B cell (primary cell): ENCODE data around the gene LSS.

Source experiments
- EZH2 ChIP-seq: IDR thresholded peaks from 2 replicates; pipeline ENCODE4 v1.6.1; 2012; ENCODE audit warnings: borderline replicate concordance, low read depth, mild to moderate bottlenecking, moderate library complexity, low read length; ENCODE audit not compliant: insufficient read depth, poor library complexity, severe bottlenecking
- TF ChIP-seq, protein P1 (sequence below): fragments of 200-600 bp; IDR thresholded peaks from one replicate; pipeline ENCODE4 v1.8.0; 2022; ENCODE audit warnings: antibody characterized with exemption, mild to moderate bottlenecking

DNA sequence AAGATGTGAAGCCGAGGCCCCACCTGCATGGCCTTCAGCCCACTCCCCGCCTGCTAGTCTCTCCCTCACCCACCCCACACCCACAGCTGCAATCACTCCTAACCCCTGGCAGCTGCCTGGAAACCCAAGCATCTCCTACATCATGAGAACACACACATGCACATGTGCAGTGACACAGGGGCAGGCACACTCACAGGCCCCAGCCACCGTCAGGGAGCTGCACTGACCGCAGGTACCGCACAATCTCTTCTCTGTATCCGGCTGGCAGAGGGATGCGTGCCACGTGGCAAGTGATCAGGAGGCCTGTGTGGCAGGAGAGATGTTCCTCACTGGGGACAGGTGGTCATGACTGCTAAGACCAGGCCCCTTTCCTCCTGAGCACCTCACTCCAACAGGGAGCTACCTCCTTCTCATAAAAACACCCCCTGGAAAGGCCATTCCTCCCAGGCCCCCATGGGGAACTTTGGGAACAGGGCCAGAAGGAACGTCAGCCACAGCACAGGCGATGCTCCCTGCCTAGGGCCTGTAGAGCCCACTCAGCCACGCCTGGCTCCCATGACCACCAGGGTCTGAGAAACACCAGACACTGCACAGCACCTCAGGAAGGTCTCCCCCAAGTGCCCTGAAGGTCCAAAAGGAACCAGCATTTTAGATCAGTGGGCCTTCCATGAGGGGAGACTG is 6.0 kb downstream of the LSS start:
- TF ChIP-seq, protein P1, sequence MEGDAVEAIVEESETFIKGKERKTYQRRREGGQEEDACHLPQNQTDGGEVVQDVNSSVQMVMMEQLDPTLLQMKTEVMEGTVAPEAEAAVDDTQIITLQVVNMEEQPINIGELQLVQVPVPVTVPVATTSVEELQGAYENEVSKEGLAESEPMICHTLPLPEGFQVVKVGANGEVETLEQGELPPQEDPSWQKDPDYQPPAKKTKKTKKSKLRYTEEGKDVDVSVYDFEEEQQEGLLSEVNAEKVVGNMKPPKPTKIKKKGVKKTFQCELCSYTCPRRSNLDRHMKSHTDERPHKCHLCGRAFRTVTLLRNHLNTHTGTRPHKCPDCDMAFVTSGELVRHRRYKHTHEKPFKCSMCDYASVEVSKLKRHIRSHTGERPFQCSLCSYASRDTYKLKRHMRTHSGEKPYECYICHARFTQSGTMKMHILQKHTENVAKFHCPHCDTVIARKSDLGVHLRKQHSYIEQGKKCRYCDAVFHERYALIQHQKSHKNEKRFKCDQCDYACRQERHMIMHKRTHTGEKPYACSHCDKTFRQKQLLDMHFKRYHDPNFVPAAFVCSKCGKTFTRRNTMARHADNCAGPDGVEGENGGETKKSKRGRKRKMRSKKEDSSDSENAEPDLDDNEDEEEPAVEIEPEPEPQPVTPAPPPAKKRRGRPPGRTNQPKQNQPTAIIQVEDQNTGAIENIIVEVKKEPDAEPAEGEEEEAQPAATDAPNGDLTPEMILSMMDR, result no peak
- TF ChIP-seq EZH2, result no peak
